CD4-positive, CD25-positive, alpha-beta regulatory T cell (primary cell): ENCODE measurements around the gene ARL16. TPM values are rescaled to one million over a fixed set of nuclear protein-coding genes. Genes with fewer than 3 reads are reported as not detected.

Source experiments
- ATAC-seq, 2 donors: fragments of 150-1000 bp; cut with Tn5 transposase; one replicate each; pipeline ENCODE4 v1.10.0; 2021; ENCODE audit warnings: low read depth in 2 of 2, moderate number of reproducible peaks in 2 of 2, moderate library complexity in 1 of 2
- DNase-seq, 3 donors: peaks; one replicate each; pipeline versions ENCODE4 v3.0.0 to v3.0.0-alpha.2; 2012 to 2022; ENCODE audit warnings: mixed read lengths in 1 of 3
- H3K27ac ChIP-seq: one replicate; pipeline ENCODE4 v1.7.0; 2013; ENCODE audit warnings: mild to moderate bottlenecking, low read length; ENCODE audit not compliant: insufficient read depth, poor library complexity, severe bottlenecking
- H3K27me3 ChIP-seq: one replicate; pipeline ENCODE4 v1.7.0; 2013; ENCODE audit warnings: low read length; ENCODE audit not compliant: control insufficient read depth, insufficient read depth
- H3K36me3 ChIP-seq: one replicate; pipeline ENCODE4 v1.7.0; 2013; ENCODE audit warnings: mild to moderate bottlenecking, low read length, moderate library complexity; ENCODE audit not compliant: control insufficient read depth, insufficient read depth
- H3K4me1 ChIP-seq: 2 replicates; pipeline ENCODE4 v1.7.0; 2013; ENCODE audit warnings: mild to moderate bottlenecking, low read length; ENCODE audit not compliant: insufficient read depth, control insufficient read depth, poor library complexity, severe bottlenecking
- H3K4me3 ChIP-seq: one replicate; pipeline ENCODE4 v1.7.0; 2013; ENCODE audit warnings: low read depth, mild to moderate bottlenecking, low read length, moderate library complexity
- H3K9me3 ChIP-seq, 2 experiments: 1 replicate in 1 of 2; 2 replicates in 1 of 2; pipeline ENCODE4 v1.7.0; 2013; ENCODE audit warnings: low read length in 2 of 2, mild to moderate bottlenecking in 1 of 2, moderate library complexity in 1 of 2; ENCODE audit not compliant: control insufficient read depth in 2 of 2
- H3K27ac Mint-ChIP-seq, 3 donors: one replicate each; pipeline ENCODE4 v1.8.0; 2020 to 2022; ENCODE audit warnings: mild to moderate bottlenecking in 3 of 3, mixed read lengths in 3 of 3, moderate library complexity in 2 of 3
- H3K27me3 Mint-ChIP-seq: one replicate; pipeline ENCODE4 v1.8.0; 2022; ENCODE audit warnings: mild to moderate bottlenecking, mixed read lengths
- H3K36me3 Mint-ChIP-seq: one replicate; pipeline ENCODE4 v1.8.0; 2020; ENCODE audit warnings: mixed read lengths
- H3K4me1 Mint-ChIP-seq, 4 donors: one replicate each; pipeline ENCODE4 v1.8.0; 2020 to 2022; ENCODE audit warnings: mixed read lengths in 4 of 4, mild to moderate bottlenecking in 1 of 4
- H3K4me3 Mint-ChIP-seq, 4 donors: one replicate each; pipeline ENCODE4 v1.8.0; 2020 to 2022; ENCODE audit warnings: mild to moderate bottlenecking in 4 of 4, mixed read lengths in 4 of 4, moderate library complexity in 3 of 4
- H3K9me3 Mint-ChIP-seq, 7 donors: one replicate each; pipeline ENCODE4 v1.8.0; 2020 to 2022; ENCODE audit warnings: mixed read lengths in 7 of 7, mild to moderate bottlenecking in 3 of 7, moderate library complexity in 2 of 7
- polyA plus RNA-seq, 4 donors: library from polyadenylated mRNA; unstranded; fragments of 300-500 nt; fragmentation: Illumina TruSeq; gene quantifications; one replicate each; pipeline ENCODE4 v1.2.3, GENCODE V29; 2021
- total RNA-seq: library from RNA; stranded (reverse); gene quantifications from one replicate; pipeline ENCODE4 v1.2.3, GENCODE V29; 2022

Gene ARL16
- total and polyA plus RNA-seq, 5 donors from 2014 or later, result 24.7 to 34.7 (median 26.5) TPM

GRCh38 chr17:81640011-81640410 lies 43.6 kb downstream of the ARL16 start:
- Mint-ChIP-seq H3K4me3 (peak overlapping the region in 1 of 4 donors; percentile 51), H3K4me1 (peaks cover 0 to 18% (median 10%) of the 10 kb centered on the region in 4 donors), H3K36me3 (no peaks in the 10 kb centered on the region), H3K9me3 (no peaks in the 10 kb centered on the region), H3K27ac (no peak overlapping the region), H3K27me3 (no peaks in the 10 kb centered on the region)
- H3K36me3 ChIP-seq, result no peaks in the 10 kb centered on the region
- no peaks in the 10 kb centered on the region for H3K27me3 ChIP-seq
- DNase-seq (no peak), ATAC-seq (no peak)
- H3K9me3 ChIP-seq, result no peaks in the 10 kb centered on the region
- H3K4me1 ChIP-seq, result peaks cover 14% of the 10 kb centered on the region
- H3K27ac ChIP-seq, result no peak overlapping the region
- no peak overlapping the region for H3K4me3 ChIP-seq

DNA sequence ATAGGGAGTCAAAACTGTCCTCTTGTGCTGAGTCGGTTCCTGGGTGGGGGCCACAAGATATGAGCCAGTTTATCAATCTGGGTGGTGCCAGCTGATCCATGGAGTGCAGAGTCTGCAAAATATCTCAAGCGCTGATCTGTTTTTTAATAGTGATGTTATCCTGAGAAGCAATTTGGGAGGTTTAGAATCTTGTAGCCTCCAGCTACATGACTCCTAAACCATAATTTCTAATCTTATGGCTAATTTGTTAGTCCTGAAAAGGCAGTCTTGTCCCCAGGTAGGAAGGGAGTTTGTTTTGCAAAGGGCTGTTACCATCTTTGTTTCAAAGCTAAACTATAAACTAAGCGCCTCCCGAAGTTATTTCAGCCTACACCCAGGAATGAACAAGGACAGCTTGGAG lies 44.9 kb downstream of the ARL16 start:
- Histone ChIP-seq H3K4me1 (peaks cover 14% of the 10 kb centered on the region), H3K9me3 (no peaks in the 10 kb centered on the region), H3K27ac (no peak overlapping the region), H3K27me3 (no peaks in the 10 kb centered on the region), H3K36me3 (no peaks in the 10 kb centered on the region), H3K4me3 (no peak overlapping the region)
- H3K36me3 Mint-ChIP-seq, result no peaks in the 10 kb centered on the region
- DNase-seq, result no peak
- ATAC-seq, result no peak
- H3K9me3 Mint-ChIP-seq, result no peaks in the 10 kb centered on the region
- H3K4me3 Mint-ChIP-seq, result peak overlapping the region; percentile 16 to 88 (median 65)
- peaks cover 0 to 24% (median 13%) of the 10 kb centered on the region in 4 donors for H3K4me1 Mint-ChIP-seq
- H3K27me3 Mint-ChIP-seq, result no peaks in the 10 kb centered on the region
- no peak overlapping the region for H3K27ac Mint-ChIP-seq

DNA sequence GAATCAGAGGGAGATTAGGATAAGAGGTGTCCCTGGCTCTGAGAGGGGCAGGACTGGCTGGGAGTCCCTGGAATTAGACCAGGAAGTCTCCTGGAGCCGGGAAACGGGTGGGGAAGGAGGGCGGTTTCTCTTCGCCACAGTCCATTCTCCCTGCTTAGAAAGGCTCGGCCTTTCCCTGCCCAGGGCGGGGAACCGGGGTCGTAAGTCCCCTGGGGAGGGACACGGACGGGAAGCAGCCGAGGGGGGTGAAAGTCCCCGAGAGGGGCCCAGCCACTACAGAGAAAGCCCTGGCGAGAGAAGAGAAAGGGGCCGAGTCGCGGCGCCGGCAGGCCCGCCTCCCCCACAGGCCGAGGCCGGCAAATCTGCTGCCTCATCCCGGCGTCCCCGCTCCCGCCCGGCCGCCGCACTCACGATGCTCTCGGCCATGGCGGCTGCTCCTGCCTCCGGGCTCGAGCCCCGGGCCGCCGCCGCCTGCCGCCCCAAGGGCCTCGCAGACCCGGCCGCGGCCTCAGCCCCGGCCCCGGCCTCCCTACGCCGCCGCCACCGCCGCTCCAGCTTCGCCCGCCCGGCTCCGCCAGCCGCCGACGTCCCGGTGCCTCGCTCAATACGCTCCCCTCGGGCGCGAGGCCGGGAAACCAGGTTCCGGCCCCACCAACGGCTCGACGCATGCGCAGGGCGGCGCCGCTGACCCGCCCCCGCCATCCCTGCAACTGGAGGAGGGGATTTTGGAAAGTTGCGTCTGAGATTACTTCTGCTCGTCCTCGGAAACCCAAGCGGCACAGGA lies 46.9 kb downstream of the ARL16 start, which contains the start of the genes NPLOC4 and TSPAN10:
NPLOC4 (minus strand) TSS at position 608 of the 784 bp plus-strand sequence; CDS start at position 426, 182 bp downstream.
TSPAN10 (plus strand) TSS at position 692 of the 784 bp plus-strand sequence. CDS start 5,217 bp downstream, outside the sequence.
- Histone ChIP-seq H3K27ac (peak within 1 kb of the TSS; percentile 41), H3K9me3 (no peaks in the 10 kb centered on the region), H3K27me3 (no peaks in the 10 kb centered on the region), H3K4me3 (peak within 1 kb of the TSS; percentile 87), H3K36me3 (no peaks in the 10 kb centered on the region), H3K4me1 (peaks cover 18% of the 10 kb centered on the region)
- Mint-ChIP-seq H3K27ac (peak within 1 kb of the TSS; percentile 76 to 93 (median 90)), H3K27me3 (no peaks in the 10 kb centered on the region), H3K9me3 (no peaks in the 10 kb centered on the region), H3K4me3 (peak within 1 kb of the TSS; percentile 88 to 96 (median 95)), H3K36me3 (no peaks in the 10 kb centered on the region), H3K4me1 (peaks cover 0 to 35% (median 18%) of the 10 kb centered on the region in 4 donors)
- ATAC-seq, result peak; percentile 85 to 91
- peak; percentile 72 to 82 (median 78) for DNase-seq

GRCh38 chr17:81635973-81636504 lies 47.6 kb downstream of the ARL16 start:
- Histone ChIP-seq H3K9me3 (no peaks in the 10 kb centered on the region), H3K4me3 (peak overlapping the region; percentile 87), H3K4me1 (peaks cover 18% of the 10 kb centered on the region), H3K27me3 (no peaks in the 10 kb centered on the region), H3K27ac (no peak overlapping the region), H3K36me3 (no peaks in the 10 kb centered on the region)
- no peak for DNase-seq
- H3K4me1 Mint-ChIP-seq, result peaks cover 0 to 39% (median 18%) of the 10 kb centered on the region in 4 donors
- no peaks in the 10 kb centered on the region for H3K36me3 Mint-ChIP-seq
- H3K4me3 Mint-ChIP-seq, result peak overlapping the region; percentile 88 to 96 (median 95)
- no peaks in the 10 kb centered on the region for H3K27me3 Mint-ChIP-seq
- no peak for ATAC-seq
- no peaks in the 10 kb centered on the region for H3K9me3 Mint-ChIP-seq
- peak overlapping the region; percentile 76 to 93 (median 90) for H3K27ac Mint-ChIP-seq

DNA sequence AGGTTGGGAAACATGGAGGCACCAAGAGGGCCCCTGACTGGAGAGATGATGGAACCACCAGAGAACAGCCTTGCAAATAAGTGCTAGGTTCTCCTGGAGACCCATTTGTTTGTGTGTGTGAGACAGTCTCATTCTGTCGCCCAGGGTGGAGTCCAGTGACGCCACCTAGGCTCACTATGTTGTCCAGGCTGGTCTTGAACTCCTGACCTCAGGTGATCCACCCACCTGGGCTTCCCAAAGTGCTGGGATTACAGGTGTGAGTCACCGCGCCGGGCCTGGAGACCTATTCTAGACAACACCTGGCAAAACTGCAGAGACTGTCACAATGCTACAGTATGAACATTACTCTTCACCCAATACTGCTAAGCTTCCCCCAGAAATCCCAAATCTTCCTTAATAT lies 48.2 kb downstream of the ARL16 start:
- Histone ChIP-seq H3K4me1 (peaks cover 18% of the 10 kb centered on the region), H3K36me3 (no peaks in the 10 kb centered on the region), H3K9me3 (no peaks in the 10 kb centered on the region), H3K4me3 (peak overlapping the region; percentile 87), H3K27ac (no peak overlapping the region), H3K27me3 (no peaks in the 10 kb centered on the region)
- DNase-seq (no peak), ATAC-seq (no peak)
- no peaks in the 10 kb centered on the region for H3K9me3 Mint-ChIP-seq
- peaks cover 0 to 39% (median 18%) of the 10 kb centered on the region in 4 donors for H3K4me1 Mint-ChIP-seq
- peak overlapping the region; percentile 49 to 96 (median 91) for H3K4me3 Mint-ChIP-seq
- peak overlapping the region; percentile 9 to 93 (median 90) for H3K27ac Mint-ChIP-seq
- H3K27me3 Mint-ChIP-seq, result no peaks in the 10 kb centered on the region
- no peaks in the 10 kb centered on the region for H3K36me3 Mint-ChIP-seq

- Histone ChIP-seq H3K4me1 (peaks cover 14% of the 10 kb centered on the region), H3K4me3 (no peak overlapping the region), H3K36me3 (peaks cover 26% of the 10 kb centered on the region), H3K27me3 (no peaks in the 10 kb centered on the region), H3K9me3 (no peaks in the 10 kb centered on the region), H3K27ac (no peak overlapping the region)
- H3K9me3 Mint-ChIP-seq, result peaks cover 0 to 2% (median 0%) of the 10 kb centered on the region in 7 donors
- no peak for DNase-seq
- H3K4me3 Mint-ChIP-seq, result peak overlapping the region in 1 of 4 donors; percentile 44
- peaks cover 0 to 32% (median 16%) of the 10 kb centered on the region in 4 donors for H3K4me1 Mint-ChIP-seq
- peaks cover 8% of the 10 kb centered on the region for H3K36me3 Mint-ChIP-seq
- H3K27me3 Mint-ChIP-seq, result no peaks in the 10 kb centered on the region
- no peak for ATAC-seq
- H3K27ac Mint-ChIP-seq, result no peak overlapping the region
These were observed 52.1 kb downstream of the ARL16 start for GRCh38 chr17:81631482-81631881.
